Breast epithelium (tissue), 3 donors: ENCODE results near the gene PLD5.

Source experiments
- CTCF ChIP-seq, 3 donors: fragments of 450-650 bp; IDR thresholded peaks; one replicate each; pipeline ENCODE4 v1.5.1; 2016 to 2017; ENCODE audit warnings: antibody characterized with exemption in 3 of 3, mild to moderate bottlenecking in 3 of 3, moderate library complexity in 3 of 3
- POLR2A ChIP-seq: fragments of 450-650 bp; IDR thresholded peaks from one replicate; pipeline ENCODE4 v1.6.1; 2016; ENCODE audit warnings: antibody characterized with exemption, mild to moderate bottlenecking, moderate library complexity
- POLR2AphosphoS5 ChIP-seq, 3 donors: sonication (generic); formaldehyde crosslinking; IDR thresholded peaks; one replicate each; pipeline ENCODE4 v1.6.1; 2017; ENCODE audit warnings: antibody characterized with exemption in 3 of 3

- TF ChIP-seq CTCF (IDR thresholded peaks at IDR 0.05) (no peak), POLR2AphosphoS5 (IDR thresholded peaks at IDR 0.05) (no peak), POLR2A (no peak)
Observed at GRCh38 chr1:242318140-242318539, 206.4 kb downstream of the PLD5 start.
